ENCODE data around the gene ACTL10.
A peak's percentile ranks its signal among the peaks of the same experiment; 100 is the strongest.

The ACTL10 gene

DNA sequence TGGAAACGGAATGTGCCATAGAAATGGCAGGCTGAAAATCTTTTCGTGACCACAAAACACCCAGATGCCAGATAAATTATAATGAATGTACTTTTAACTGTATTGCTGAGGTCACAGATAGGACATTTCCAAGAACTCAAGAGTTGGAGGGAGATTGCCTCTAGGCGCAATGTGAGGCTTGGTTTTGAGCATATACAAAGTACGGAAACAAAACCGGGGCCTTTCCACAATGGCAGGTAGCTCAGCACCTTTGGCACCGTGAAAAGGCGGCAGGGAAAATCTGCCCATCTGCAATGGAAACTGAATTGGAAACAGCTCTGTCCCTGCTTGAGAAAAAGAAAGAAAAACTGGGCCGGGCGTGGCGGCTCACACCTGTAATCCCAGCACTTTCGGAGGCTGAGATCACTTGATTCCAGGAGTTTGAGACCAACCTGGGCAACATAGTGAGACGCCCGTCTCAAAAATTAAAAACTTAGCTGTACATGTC, 15.1 kb upstream of the ACTL10 start:
- Histone ChIP-seq H3K4me2 (ENCODE audit: low read length, poor library complexity, severe bottlenecking) (no peak overlapping the region), H2BK5ac (ENCODE audit: low read depth, low read length, poor library complexity, severe bottlenecking) (no peak overlapping the region), H3K4me3 (ENCODE audit: insufficient read depth in 1 of 2, low read depth in 1 of 2, low read length in 2 of 2) (no peak overlapping the region), H3K9me3 (ENCODE audit: control insufficient read depth, low read length) (no peaks in the 10 kb centered on the region), H3K23ac (ENCODE audit: low read length in 2 of 2) (no peak overlapping the region), H2BK12ac (ENCODE audit: low read length in 2 of 2) (no peak overlapping the region), H2BK15ac (ENCODE audit: low read depth, poor library complexity, severe bottlenecking) (no peak overlapping the region), H3K36me3 (ENCODE audit: control insufficient read depth in 1 of 2, insufficient read depth in 2 of 2, low read depth in 1 of 2, low read length in 2 of 2) (peaks cover 0 to 24% of the 10 kb centered on the region in 2 experiments), H3K27me3 (ENCODE audit: control insufficient read depth in 1 of 2, insufficient read depth in 1 of 2, low read length in 2 of 2) (peaks cover 0 to 3% of the 10 kb centered on the region in 2 experiments), H2BK120ac (ENCODE audit: low read depth, low read length) (no peak overlapping the region), H4K91ac (ENCODE audit: low read length) (no peak overlapping the region), H3K9ac (ENCODE audit: low read length) (no peak overlapping the region), H3K4me1 (ENCODE audit: control insufficient read depth, insufficient read depth, low read depth, low read length) (peaks cover 31% of the 10 kb centered on the region), H2AK5ac (ENCODE audit: low read length, severe bottlenecking) (no peak overlapping the region), H4K8ac (ENCODE audit: low read length) (no peak overlapping the region), H3K27ac (ENCODE audit: low read length, poor library complexity, severe bottlenecking) (no peak overlapping the region), H3K4ac (ENCODE audit: low read depth in 1 of 2, low read length in 2 of 2) (no peak overlapping the region), H3K18ac (ENCODE audit: low read depth in 1 of 2, low read length in 2 of 2) (no peak overlapping the region), H2AFZ (ENCODE audit: low read depth, low read length) (no peak overlapping the region), H3K14ac (ENCODE audit: low read length in 2 of 2) (no peak overlapping the region), H3K79me1 (replicated peaks; ENCODE audit: low read length, poor library complexity, severe bottlenecking) (peaks cover 2% of the 10 kb centered on the region)
- DNase-seq = no peak
- 96% methylated on average over 11 of the region's 13 CpGs for WGBS

DNA sequence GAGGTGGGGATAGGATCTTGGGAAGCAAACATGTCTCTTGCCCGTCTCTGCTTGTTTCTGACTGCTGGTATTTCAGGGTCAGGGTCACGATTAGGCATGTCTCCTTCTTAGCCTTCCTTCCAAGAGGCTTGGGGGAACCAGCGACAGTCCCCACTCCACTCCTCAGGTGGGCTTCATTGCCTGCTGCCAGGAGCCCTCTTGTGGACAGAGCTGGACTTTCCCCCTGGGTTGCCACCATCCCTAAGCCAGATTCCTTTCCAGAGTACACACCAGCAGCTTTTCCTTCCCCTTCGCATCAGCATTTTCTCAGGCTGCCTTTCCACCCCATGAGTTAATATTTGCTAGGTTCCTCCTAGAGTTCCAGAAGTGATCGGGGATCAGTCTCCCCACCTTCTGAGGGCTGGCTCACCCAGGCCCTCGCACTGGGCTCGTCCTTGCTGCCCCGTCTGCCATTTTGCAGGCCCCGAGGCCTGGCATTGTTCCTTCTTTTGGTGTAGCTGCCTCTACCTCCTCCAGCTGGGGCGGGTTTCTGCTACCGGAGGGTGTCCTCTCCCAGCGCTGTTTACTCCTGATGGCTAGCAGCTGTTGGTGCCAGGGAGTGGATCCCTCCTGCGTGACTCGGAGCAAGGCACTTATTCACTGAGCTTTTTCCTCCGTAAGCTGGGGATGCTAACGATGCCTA, 13.4 kb upstream of the ACTL10 start:
- no peak overlapping the region for H3K18ac ChIP-seq (ENCODE audit: low read depth in 1 of 2, low read length in 2 of 2)
- no peak overlapping the region for H2BK15ac ChIP-seq (ENCODE audit: low read depth, poor library complexity, severe bottlenecking)
- no peaks in the 10 kb centered on the region for H3K9me3 ChIP-seq (ENCODE audit: control insufficient read depth, low read length)
- no peak overlapping the region for H4K91ac ChIP-seq (ENCODE audit: low read length)
- no peak overlapping the region for H3K14ac ChIP-seq (ENCODE audit: low read length in 2 of 2)
- peak overlapping the region; percentile 13 for H2AK5ac ChIP-seq (ENCODE audit: low read length, severe bottlenecking)
- H3K27ac ChIP-seq (ENCODE audit: low read length, poor library complexity, severe bottlenecking) = peak overlapping the region; percentile 3
- no peak overlapping the region for H2AFZ ChIP-seq (ENCODE audit: low read depth, low read length)
- peaks cover 9 to 37% of the 10 kb centered on the region in 2 experiments for H3K36me3 ChIP-seq (ENCODE audit: control insufficient read depth in 1 of 2, insufficient read depth in 2 of 2, low read depth in 1 of 2, low read length in 2 of 2)
- no peak overlapping the region for H3K4ac ChIP-seq (ENCODE audit: low read depth in 1 of 2, low read length in 2 of 2)
- DNase-seq = peak; percentile 69
- peak overlapping the region; percentile 17 for H3K4me2 ChIP-seq (ENCODE audit: low read length, poor library complexity, severe bottlenecking)
- peaks cover 0 to 3% of the 10 kb centered on the region in 2 experiments for H3K27me3 ChIP-seq (ENCODE audit: control insufficient read depth in 1 of 2, insufficient read depth in 1 of 2, low read length in 2 of 2)
- H4K8ac ChIP-seq (ENCODE audit: low read length) = peak overlapping the region; percentile 12
- H3K9ac ChIP-seq (ENCODE audit: low read length) = peak overlapping the region; percentile 75
- H3K4me1 ChIP-seq (ENCODE audit: control insufficient read depth, insufficient read depth, low read depth, low read length) = peaks cover 21% of the 10 kb centered on the region
- 66% methylated on average over 16 of the region's 16 CpGs for WGBS
- H3K23ac ChIP-seq (ENCODE audit: low read length in 2 of 2) = no peak overlapping the region
- no peak overlapping the region for H2BK120ac ChIP-seq (ENCODE audit: low read depth, low read length)
- peaks cover 2% of the 10 kb centered on the region for H3K79me1 ChIP-seq (replicated peaks; ENCODE audit: low read length, poor library complexity, severe bottlenecking)
- H3K4me3 ChIP-seq (ENCODE audit: insufficient read depth in 1 of 2, low read depth in 1 of 2, low read length in 2 of 2) = peak overlapping the region in 1 of 2 experiments; percentile 55
- H2BK5ac ChIP-seq (ENCODE audit: low read depth, low read length, poor library complexity, severe bottlenecking) = no peak overlapping the region
- H2BK12ac ChIP-seq (ENCODE audit: low read length in 2 of 2) = no peak overlapping the region

DNA sequence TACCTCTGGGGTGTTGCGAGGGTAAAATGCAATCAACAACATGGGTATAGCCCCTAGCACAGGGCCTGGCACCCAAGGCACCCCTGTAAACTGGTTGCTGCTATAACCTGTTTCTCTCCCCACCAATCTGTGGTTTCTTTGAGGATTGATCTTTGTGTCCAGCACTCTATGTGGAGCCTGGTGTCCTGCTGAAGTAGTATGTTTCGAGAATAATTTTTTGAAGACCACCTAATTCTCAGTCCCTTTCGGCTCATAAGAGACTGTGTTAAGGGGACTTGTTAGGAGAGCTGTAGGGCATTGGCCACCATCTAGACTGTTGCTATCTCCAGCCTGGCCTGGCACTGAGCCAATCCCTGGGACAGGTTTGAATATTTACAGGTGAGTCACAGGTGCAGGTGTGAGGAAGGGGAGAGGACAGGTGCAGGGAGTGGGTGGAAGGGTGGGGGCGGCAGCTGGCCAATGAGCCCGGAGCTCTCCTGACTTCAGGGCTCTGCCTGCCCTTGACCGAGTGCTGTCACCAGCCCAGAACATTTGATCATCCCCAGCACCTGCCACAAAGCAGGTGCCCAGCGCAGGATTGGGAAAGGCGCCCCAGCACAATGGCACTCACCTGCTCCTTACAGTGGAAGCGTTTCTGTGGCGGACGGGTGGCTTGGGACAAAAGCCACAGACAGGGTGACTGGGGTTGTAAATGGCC, 12.7 kb upstream of the ACTL10 start:
- H3K4me1 ChIP-seq (ENCODE audit: control insufficient read depth, insufficient read depth, low read depth, low read length) = peaks cover 22% of the 10 kb centered on the region
- no peak overlapping the region for H2AFZ ChIP-seq (ENCODE audit: low read depth, low read length)
- no peak overlapping the region for H3K18ac ChIP-seq (ENCODE audit: low read depth in 1 of 2, low read length in 2 of 2)
- no peak overlapping the region for H3K27ac ChIP-seq (ENCODE audit: low read length, poor library complexity, severe bottlenecking)
- H4K8ac ChIP-seq (ENCODE audit: low read length) = no peak overlapping the region
- H3K9me3 ChIP-seq (ENCODE audit: control insufficient read depth, low read length) = no peaks in the 10 kb centered on the region
- H3K4me3 ChIP-seq (ENCODE audit: insufficient read depth in 1 of 2, low read depth in 1 of 2, low read length in 2 of 2) = peak overlapping the region in 1 of 2 experiments; percentile 55
- whole genome bisulfite sequencing = 94% methylated on average over 11 of the region's 11 CpGs
- H2BK120ac ChIP-seq (ENCODE audit: low read depth, low read length) = no peak overlapping the region
- peak overlapping the region; percentile 13 for H2AK5ac ChIP-seq (ENCODE audit: low read length, severe bottlenecking)
- peaks cover 4% of the 10 kb centered on the region for H3K79me1 ChIP-seq (replicated peaks; ENCODE audit: low read length, poor library complexity, severe bottlenecking)
- no peak for DNase-seq
- peaks cover 12 to 44% of the 10 kb centered on the region in 2 experiments for H3K36me3 ChIP-seq (ENCODE audit: control insufficient read depth in 1 of 2, insufficient read depth in 2 of 2, low read depth in 1 of 2, low read length in 2 of 2)
- peaks cover 0 to 3% of the 10 kb centered on the region in 2 experiments for H3K27me3 ChIP-seq (ENCODE audit: control insufficient read depth in 1 of 2, insufficient read depth in 1 of 2, low read length in 2 of 2)
- H2BK12ac ChIP-seq (ENCODE audit: low read length in 2 of 2) = no peak overlapping the region
- H3K4me2 ChIP-seq (ENCODE audit: low read length, poor library complexity, severe bottlenecking) = no peak overlapping the region
- H3K23ac ChIP-seq (ENCODE audit: low read length in 2 of 2) = peak overlapping the region in 1 of 2 experiments; percentile 34
- no peak overlapping the region for H2BK5ac ChIP-seq (ENCODE audit: low read depth, low read length, poor library complexity, severe bottlenecking)
- H2BK15ac ChIP-seq (ENCODE audit: low read depth, poor library complexity, severe bottlenecking) = no peak overlapping the region
- H3K9ac ChIP-seq (ENCODE audit: low read length) = peak overlapping the region; percentile 75
- H3K4ac ChIP-seq (ENCODE audit: low read depth in 1 of 2, low read length in 2 of 2) = no peak overlapping the region
- H4K91ac ChIP-seq (ENCODE audit: low read length) = no peak overlapping the region
- no peak overlapping the region for H3K14ac ChIP-seq (ENCODE audit: low read length in 2 of 2)

DNA sequence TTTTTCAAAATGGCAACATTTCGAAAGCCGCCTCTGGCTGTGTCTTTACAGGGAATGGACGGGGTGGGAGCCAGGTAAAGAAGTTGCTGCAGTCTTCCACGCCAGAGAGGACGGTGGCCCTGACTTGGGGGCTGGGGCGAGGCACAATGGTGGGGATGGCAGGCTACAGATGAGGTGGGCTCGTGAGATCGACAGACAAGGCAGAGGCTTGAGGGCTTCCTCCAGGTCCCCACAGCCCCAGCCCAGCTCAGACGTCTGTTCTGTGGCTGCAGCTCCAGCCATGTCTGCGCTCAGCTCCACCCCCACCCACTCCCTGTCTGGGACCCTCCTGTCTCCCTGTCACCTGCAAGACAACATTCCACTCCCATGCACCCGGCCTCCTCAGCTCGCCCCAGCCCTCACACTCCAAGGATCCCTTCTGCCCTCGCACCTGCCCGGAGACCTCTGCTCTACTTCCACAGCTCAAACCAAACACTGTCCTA, 12.0 kb upstream of the ACTL10 start:
- no peak overlapping the region for H3K4me2 ChIP-seq (ENCODE audit: low read length, poor library complexity, severe bottlenecking)
- H2BK120ac ChIP-seq (ENCODE audit: low read depth, low read length) = no peak overlapping the region
- H3K79me1 ChIP-seq (replicated peaks; ENCODE audit: low read length, poor library complexity, severe bottlenecking) = peaks cover 3% of the 10 kb centered on the region
- no peak overlapping the region for H2BK5ac ChIP-seq (ENCODE audit: low read depth, low read length, poor library complexity, severe bottlenecking)
- H3K27ac ChIP-seq (ENCODE audit: low read length, poor library complexity, severe bottlenecking) = no peak overlapping the region
- H3K9ac ChIP-seq (ENCODE audit: low read length) = no peak overlapping the region
- H4K91ac ChIP-seq (ENCODE audit: low read length) = no peak overlapping the region
- no peak overlapping the region for H3K23ac ChIP-seq (ENCODE audit: low read length in 2 of 2)
- 85% methylated on average over 14 of the region's 14 CpGs for WGBS
- H3K14ac ChIP-seq (ENCODE audit: low read length in 2 of 2) = no peak overlapping the region
- no peak overlapping the region for H3K18ac ChIP-seq (ENCODE audit: low read depth in 1 of 2, low read length in 2 of 2)
- H3K4me3 ChIP-seq (ENCODE audit: insufficient read depth in 1 of 2, low read depth in 1 of 2, low read length in 2 of 2) = no peak overlapping the region
- H4K8ac ChIP-seq (ENCODE audit: low read length) = no peak overlapping the region
- DNase-seq = no peak
- H3K9me3 ChIP-seq (ENCODE audit: control insufficient read depth, low read length) = no peaks in the 10 kb centered on the region
- H3K36me3 ChIP-seq (ENCODE audit: control insufficient read depth in 1 of 2, insufficient read depth in 2 of 2, low read depth in 1 of 2, low read length in 2 of 2) = peaks cover 15 to 45% of the 10 kb centered on the region in 2 experiments
- no peak overlapping the region for H3K4ac ChIP-seq (ENCODE audit: low read depth in 1 of 2, low read length in 2 of 2)
- H3K4me1 ChIP-seq (ENCODE audit: control insufficient read depth, insufficient read depth, low read depth, low read length) = peaks cover 21% of the 10 kb centered on the region
- peaks cover 0 to 3% of the 10 kb centered on the region in 2 experiments for H3K27me3 ChIP-seq (ENCODE audit: control insufficient read depth in 1 of 2, insufficient read depth in 1 of 2, low read length in 2 of 2)
- no peak overlapping the region for H2AK5ac ChIP-seq (ENCODE audit: low read length, severe bottlenecking)
- no peak overlapping the region for H2AFZ ChIP-seq (ENCODE audit: low read depth, low read length)
- H2BK12ac ChIP-seq (ENCODE audit: low read length in 2 of 2) = no peak overlapping the region
- H2BK15ac ChIP-seq (ENCODE audit: low read depth, poor library complexity, severe bottlenecking) = no peak overlapping the region

All from mesenchymal stem cell (in vitro differentiated cells and primary cell).